HG03045 (cell line): ENCODE data around the gene PTPN3.
"Not testable (repeated sequence)": the region's sequence is repeated elsewhere in the genome, so short reads cannot be mapped to it uniquely, and the experiment has no call there.

Experiments
- ATAC-seq: cut with Tn5 transposase; IDR thresholded peaks from one replicate; pipeline ENCODE4 v1.9.1; 2021; ENCODE audit warnings: mild to moderate bottlenecking, moderate library complexity; ENCODE audit not compliant: unreplicated experiment

PTPN3 gene

GRCh38 chr9:109403116-109403515 lies 95.0 kb downstream of the PTPN3 start:
- no peak for ATAC-seq

- ATAC-seq = no peak
These were observed 96.2 kb downstream of the PTPN3 start for GRCh38 chr9:109401990-109402318.

GRCh38 chr9:109401169-109401989 lies 96.7 kb downstream of the PTPN3 start:
- peak; percentile 37 for ATAC-seq

- ATAC-seq = peak; percentile 85
These were observed 98.8 kb downstream of the PTPN3 start for GRCh38 chr9:109399258-109399767.

- ATAC-seq = no peak
These were observed 106.9 kb downstream of the PTPN3 start for GRCh38 chr9:109391176-109391575.

- no peak for ATAC-seq
These were observed 110.3 kb downstream of the PTPN3 start for GRCh38 chr9:109387856-109388255.

GRCh38 chr9:109387206-109387605 lies 110.9 kb downstream of the PTPN3 start:
- no peak for ATAC-seq

- ATAC-seq = no peak
These were observed 112.6 kb downstream of the PTPN3 start for GRCh38 chr9:109385499-109385898.

- ATAC-seq = no peak
These were observed 114.2 kb downstream of the PTPN3 start for GRCh38 chr9:109383947-109384346.

- no peak for ATAC-seq
These were observed 114.8 kb downstream of the PTPN3 start for GRCh38 chr9:109383356-109383755.

GRCh38 chr9:109382585-109382984 lies 115.5 kb downstream of the PTPN3 start:
- no peak for ATAC-seq

- ATAC-seq = no peak
These were observed 115.9 kb downstream of the PTPN3 start for GRCh38 chr9:109382182-109382581.

- no peak for ATAC-seq
These were observed 116.9 kb downstream of the PTPN3 start for GRCh38 chr9:109381011-109381729.

- ATAC-seq = no peak
These were observed 118.6 kb downstream of the PTPN3 start for GRCh38 chr9:109379513-109379912.

GRCh38 chr9:109378316-109378715 lies 119.8 kb downstream of the PTPN3 start:
- no peak for ATAC-seq

GRCh38 chr9:109372246-109372645 lies 125.9 kb downstream of the PTPN3 start:
- no peak for ATAC-seq

- ATAC-seq = no peak
These were observed 126.7 kb downstream of the PTPN3 start for GRCh38 chr9:109371374-109371773.

- peak; percentile 71 for ATAC-seq
These were observed 128.8 kb downstream of the PTPN3 start for GRCh38 chr9:109369285-109369684.

GRCh38 chr9:109360771-109361170 lies 137.3 kb downstream of the PTPN3 start:
- no peak for ATAC-seq

- ATAC-seq = not testable (repeated sequence)
These were observed 139.0 kb downstream of the PTPN3 start for GRCh38 chr9:109358968-109359603.

- no peak for ATAC-seq
These were observed 142.4 kb downstream of the PTPN3 start for GRCh38 chr9:109355564-109356297.
